Measurements from ENCODE around the gene PACSIN2.

The PACSIN2 gene

DNA sequence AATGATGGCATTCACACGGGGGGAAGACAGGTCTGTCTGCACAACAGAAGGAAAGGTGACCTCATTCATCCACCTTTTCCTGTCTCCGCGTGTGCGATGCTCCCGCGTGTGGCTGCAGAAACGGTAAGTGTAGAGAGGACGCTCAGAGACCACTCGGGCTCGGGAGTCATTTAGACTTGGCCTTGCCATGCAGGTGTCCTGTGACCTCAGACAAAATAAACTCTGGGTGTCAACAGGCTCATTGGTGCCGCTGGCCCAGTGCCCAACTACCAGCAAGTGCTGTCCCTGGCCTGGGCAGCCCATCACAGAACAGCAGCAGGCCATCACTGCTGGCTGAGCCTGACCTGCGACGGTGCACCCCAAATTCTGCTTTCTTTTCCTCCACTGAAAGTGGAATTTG lies 109.7 kb downstream of the PACSIN2 start:
- DNase-seq (ENCODE audit: low read depth), result no peak

DNA sequence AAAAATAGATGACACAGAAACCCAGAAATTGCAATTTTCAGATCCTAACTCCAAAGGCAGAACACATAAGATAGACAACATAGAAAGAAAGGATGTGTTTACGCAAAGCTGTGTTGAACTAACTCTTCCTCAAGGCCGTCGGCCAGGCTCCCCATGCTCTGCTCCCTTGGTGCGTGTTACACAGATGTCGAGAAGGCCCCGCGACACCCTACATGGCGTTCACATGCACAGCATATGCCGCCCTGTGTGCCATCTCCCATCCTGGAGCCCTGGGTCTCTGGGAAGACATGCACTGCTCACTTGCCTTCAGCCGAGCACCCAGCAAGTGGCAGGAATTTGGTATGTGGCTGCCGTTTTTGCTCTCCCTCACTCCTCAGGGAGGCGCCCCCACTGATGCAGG lies 110.9 kb downstream of the PACSIN2 start:
- no peak for DNase-seq (ENCODE audit: low read depth)

DNA sequence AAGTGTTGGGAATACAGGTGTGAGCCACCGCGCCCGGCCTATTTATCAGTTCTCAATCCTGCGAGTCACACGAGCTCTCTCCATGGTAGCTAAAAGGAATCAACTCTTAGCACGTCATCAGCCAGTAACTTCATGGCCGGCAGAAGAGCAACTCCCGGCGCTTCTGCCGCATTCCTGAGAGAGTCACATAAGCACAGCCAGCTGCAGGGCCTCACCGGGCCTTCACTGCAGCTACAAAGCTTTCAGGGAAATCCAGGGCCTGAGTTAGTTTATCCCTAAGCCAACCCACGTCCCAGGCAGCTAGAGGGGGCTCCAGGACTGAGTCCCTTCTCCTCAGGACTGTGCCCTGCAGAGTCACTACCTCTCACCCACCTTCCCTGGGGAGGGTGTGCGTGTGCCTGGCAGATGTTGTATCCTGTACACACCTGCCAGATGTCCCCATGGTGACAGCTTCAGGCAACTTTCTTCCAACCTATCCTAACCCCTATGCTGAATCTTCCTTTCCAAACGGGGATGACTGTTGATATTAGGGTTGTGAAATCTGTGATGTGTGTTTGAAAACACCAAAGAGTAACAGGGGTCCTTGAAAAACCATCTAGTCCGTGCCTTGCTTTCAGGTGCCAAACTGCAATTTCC lies 112.0 kb downstream of the PACSIN2 start:
- DNase-seq (ENCODE audit: low read depth), result no peak

DNA sequence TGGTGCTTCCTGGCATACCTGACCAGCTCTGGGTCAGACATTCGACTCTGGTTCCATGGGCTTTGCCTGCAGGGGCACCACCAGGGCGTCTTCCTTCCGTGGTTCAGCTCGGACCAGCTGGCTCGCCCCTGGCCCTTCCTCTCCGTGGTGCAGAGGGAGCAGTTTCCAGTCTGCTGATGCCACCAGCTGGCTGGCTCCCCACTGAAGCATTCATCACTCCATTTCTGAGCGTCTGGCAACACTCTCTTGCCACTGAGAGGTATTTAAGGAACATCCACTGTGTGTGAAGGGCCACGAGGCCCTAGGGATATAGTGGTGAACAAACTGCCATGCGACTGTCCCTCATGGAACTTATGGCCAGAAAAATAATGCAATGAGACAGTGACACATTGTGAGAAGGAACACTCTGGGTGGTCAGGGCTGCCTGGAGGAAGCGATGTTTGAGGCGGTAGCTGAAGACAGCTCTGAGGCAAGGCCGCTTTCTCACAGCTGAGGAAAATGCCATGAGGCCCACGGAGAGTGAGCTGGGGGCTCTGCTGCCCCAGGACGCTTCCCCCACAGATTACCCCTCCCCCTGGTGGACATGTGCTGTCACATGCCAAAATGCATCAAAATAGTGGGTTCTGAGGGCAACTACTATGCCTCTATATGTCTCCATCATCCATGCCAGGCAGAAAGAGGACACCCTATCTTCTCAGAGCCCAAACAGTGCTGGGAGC lies 113.0 kb downstream of the PACSIN2 start:
- DNase-seq (ENCODE audit: low read depth), result no peak

DNA sequence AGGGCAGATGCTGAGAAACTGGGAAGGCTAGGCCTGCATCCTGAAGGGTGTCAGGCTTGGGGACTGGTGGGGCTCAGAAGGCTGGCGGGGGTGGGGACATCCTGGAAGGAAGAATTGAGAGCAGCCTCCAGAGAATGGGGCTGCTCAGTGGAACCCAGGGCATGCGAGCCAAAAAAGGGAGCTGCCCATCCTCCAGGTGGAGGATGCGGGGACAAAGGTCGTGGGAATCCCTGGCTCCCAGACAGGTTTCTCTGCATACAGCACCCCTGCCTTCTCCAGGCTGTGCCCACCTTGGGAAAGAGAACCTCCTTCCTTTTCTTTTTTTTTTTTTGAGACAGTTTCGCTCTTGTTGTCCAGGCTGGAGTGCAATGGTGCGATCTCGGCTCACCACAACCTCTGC lies 117.0 kb downstream of the PACSIN2 start:
- DNase-seq (ENCODE audit: low read depth), result no peak

DNA sequence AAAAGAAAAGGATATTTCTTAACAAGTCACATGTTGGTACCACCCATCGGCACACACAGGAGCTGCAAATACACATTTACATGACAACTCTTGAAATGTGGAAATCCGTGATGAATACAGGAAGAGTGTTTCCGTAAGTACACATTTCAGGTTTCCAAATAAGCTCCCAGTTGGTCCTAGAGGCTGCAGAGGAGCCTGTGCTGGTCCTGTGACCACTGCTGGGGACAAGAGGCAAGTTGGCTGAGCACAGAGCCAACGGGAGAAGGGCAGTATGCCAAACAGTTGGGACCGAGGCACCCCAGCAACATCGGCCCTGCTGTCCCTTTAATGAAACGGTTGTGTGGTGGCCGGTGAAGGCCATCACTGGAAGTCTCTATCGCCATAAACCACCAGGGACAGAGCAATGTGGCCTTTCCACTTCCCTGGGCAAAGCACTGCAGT lies 119.4 kb downstream of the PACSIN2 start:
- DNase-seq (ENCODE audit: low read depth), result no peak

DNA sequence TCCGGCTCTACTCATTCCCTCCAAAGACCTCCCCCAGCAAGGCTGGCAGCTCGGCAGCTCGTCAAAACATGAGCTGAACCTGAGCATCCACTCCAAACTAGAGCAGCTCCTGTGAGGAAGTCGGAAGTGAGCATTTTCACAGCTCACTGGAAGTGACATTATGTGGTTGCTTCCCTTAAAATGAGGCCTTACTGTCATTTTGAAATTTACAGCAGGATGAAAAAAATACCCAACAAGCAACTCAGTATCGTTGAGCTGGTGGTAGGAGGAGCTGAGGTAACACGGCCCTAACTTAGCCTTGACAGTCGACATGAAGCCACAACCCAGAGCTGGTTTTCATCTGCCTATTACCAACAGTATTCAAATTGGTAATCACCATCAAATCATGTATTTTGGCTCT lies 119.9 kb downstream of the PACSIN2 start:
- DNase-seq (ENCODE audit: low read depth), result no peak

DNA sequence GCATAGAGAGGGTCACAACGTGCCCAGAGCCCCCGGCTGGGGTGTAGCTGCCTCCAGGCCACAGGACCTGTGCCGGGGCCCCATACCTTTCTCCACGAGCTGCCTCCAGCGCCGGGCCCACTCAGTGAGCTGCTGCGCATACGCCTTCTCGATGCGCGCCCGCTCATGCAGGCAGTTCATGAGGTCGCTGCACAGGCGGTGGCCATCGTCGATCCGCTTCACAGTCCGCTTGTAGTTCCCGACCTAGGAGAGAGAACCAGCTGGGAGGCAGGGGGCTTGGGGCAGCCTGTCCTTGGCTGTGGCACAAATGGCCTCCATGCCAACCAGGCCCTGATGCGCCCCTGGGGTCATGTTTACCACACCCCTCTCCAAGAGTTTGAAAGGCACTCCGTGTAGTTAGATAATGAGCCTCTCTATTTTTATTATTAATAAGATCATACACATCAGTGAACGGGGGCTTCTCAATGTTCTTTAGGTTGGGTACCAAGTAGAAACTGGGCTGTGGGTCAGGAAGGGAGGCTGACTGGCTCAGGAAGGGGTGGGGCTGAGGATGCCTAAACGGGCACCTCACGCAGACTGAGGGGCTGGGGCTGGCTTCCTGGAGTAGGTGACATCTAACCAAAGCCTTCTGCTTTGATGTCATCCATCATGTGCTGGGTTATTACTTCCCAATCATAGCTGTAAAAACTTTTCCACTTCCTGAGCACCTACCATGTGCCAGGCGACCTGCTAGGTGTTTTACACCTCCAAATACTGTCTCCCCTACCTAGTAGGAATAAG lies 121.4 kb downstream of the PACSIN2 start:
- no peak for DNase-seq (ENCODE audit: low read depth)

DNA sequence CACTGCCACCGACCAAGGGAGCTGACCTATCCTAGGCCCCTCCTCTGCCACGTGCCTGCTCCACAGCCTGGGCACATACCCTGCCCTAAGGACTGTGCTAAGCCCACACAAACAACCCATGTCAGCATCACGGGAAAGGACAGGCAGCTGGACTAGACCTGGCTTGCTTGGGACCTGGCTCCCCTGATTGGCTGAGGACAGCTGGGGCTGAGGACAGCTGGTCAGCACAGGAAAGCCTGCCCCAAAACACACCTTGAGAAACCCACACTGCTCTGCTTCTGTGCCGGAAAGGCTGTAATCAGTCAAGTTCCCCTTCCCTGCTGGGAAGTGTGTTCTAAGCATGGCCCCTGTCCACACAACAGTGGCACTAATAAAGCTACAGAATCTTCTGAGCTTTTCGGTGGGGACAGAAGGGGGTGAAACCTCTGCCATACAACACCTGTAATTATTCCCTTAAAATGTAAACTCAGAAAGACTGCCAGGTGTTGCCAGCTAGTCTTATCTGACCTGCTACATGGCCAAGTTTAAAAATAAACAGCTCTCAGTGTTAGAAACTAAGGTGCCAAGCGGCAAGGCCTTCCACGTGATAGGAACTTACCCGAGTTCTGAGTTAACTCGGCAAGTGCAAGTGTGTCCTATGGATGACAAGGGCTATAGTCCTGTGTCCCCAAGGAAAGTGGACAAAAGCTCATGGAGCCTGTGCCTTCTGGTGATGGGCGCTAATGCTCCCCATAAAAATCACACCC lies 122.2 kb downstream of the PACSIN2 start:
- no peak for DNase-seq (ENCODE audit: low read depth)

DNA sequence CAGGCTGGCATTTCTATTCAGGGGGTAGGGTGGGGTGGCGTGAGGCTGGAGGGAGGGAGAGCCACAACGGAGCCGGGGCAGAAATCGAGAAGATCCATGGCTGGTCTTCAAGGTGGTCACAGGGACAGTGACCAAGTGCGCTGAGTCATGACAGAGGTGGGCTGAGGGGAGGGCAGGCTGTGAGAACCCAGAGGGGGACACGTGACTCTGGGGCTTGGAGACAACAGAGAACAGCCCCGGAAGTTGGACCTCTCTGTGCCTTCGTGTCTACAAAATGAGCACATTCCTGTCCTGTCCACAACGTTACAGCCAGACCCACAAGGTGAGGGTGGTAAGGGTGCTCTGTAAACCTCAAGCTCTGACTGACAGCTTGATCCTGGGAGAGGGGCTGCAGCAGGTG lies 122.8 kb downstream of the PACSIN2 start:
- no peak for DNase-seq (ENCODE audit: low read depth)

DNA sequence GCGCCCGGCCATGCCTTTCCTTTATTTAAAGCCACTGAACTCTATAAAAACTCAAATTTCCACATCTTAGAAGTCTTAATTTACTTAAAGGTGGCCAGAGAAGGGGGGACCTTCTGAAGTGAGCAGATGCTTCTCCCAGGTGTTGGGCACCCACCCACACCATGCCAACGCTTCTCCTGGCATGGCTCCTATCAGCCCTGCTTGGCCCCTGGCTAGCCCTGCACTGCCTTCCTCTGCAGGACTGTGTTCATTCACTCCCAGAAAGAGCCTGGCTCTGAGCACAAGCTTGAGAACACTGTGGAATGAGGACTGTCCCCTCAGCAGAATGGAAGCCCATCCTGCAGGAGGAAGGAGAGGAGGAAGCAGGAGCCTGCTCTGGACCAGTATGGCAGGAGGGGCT lies 123.3 kb downstream of the PACSIN2 start:
- DNase-seq (ENCODE audit: low read depth), result no peak

DNA sequence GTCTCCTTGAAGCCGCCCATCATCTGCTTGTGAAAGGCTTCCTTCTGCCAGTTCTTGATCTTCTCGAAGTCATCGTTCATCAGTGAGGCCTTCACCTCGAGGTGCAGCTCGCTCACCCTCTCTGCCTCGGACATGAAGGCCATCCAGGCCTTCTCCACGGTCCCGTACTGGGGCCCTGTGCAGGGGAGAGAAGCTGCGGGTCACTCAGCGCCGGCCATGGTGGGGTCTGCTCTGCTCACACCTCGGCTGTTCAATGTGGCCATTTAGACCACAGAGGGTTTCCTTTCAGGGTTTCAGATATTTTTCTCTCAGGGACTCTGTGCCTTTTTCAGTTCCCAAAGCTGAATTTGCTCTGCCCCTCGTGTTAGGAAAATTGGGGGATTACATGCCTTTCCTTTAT lies 123.9 kb downstream of the PACSIN2 start:
- DNase-seq (ENCODE audit: low read depth), result no peak

DNA sequence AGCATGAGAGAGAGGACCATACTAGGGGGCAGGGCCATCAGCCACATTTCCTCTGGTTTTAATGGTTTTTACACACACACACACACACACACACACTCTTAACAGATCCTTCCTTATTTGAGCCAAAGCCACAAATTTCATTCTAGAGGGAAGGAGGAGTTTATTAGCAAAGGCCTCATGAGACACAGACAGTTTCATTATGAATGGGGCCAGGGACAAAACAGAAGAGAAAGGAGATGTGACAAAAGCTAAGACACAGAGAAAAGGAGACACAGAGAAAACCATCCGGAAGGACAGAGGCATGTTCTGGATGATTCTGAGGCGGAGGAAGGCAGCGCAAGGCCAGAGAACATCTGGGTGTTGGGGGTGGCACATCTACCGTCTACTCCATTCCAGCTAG lies 125.6 kb downstream of the PACSIN2 start:
- no peak for DNase-seq (ENCODE audit: low read depth)

DNA sequence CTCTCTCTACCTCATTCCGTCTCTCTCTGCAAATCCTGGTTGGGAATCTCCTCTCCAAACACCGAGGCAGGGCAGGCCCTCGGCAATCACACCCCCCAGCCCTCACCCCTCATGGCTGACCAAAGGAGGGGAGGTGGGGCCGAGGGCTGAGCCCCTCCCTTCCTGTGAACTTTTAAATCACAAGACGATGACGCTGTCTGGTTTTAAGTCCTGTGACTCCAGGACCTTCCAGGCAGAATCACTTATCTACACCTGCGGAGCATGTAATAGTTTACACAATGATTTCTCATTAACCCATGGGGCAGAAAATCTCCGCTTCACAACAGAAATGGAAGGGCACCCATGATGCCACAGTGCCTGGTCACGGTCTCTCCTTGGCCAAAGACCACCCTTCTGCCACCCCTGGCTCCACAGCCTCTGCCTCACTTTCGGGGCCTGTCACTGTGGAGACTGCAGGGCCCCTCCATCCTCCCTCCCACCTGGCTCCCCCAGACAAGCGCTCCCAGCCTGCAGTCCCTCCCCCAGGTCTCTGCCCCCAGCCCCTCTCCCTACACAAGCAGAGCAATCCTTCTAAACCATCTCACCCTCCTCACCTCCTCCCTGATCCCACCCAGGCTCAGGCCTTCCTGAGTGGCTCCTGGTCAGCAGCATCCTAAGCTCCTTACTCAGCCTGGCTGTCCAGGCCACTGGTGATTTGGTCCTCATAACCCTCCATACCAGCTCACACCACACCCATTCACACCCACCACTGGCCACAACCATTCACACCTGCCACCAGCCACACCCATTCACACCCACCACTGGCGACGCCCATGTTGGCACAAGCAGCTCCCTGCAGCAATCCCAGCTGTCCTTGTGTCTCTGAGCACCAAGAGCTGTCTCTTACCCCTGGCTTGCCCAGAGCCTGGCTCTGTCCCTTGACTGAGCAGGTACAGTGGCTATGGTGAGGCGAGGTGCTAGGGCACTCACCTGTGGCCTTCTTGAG lies 127.1 kb downstream of the PACSIN2 start:
- DNase-seq (ENCODE audit: low read depth), result no peak

DNA sequence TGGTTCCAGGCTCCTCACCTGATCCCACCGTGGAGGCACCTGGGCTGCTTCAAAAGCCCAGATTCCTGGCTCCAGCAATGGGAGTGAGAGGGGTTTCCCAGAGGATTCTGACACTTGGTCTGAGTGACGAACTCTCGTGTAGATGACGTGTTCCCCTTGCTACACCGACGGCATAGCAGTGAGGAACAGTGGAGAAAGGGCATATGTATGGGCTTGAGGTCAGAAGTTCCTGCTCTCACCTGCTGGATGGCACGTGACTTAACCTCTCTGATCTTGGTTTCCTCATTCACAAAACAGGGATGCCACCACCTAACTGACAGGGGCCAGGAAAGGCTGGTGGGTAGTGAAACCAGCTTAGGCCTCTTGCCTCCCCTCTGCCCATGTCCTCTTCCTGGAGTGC lies 127.8 kb downstream of the PACSIN2 start:
- DNase-seq (ENCODE audit: low read depth), result no peak

DNA sequence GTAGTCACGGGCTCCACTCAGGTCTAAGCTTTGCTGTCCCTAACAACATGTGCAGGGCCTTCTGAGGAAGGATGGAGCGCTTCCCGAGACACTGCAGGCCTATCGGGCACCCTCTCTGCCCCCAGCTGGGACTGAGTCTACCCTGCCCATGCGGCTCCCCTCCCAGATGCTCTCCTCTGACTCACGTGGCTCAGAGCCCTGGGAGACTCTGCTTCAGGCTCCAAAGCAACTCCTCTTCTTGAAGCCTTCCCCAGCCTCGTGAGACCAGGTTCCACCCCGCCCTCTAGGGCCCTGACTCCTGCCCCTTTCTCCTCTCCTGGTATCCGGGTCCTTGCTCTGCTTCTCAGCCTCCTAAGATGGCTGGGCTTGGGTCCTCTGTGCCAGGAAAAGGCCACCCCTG lies 129.5 kb downstream of the PACSIN2 start:
- DNase-seq (ENCODE audit: low read depth), result no peak

DNA sequence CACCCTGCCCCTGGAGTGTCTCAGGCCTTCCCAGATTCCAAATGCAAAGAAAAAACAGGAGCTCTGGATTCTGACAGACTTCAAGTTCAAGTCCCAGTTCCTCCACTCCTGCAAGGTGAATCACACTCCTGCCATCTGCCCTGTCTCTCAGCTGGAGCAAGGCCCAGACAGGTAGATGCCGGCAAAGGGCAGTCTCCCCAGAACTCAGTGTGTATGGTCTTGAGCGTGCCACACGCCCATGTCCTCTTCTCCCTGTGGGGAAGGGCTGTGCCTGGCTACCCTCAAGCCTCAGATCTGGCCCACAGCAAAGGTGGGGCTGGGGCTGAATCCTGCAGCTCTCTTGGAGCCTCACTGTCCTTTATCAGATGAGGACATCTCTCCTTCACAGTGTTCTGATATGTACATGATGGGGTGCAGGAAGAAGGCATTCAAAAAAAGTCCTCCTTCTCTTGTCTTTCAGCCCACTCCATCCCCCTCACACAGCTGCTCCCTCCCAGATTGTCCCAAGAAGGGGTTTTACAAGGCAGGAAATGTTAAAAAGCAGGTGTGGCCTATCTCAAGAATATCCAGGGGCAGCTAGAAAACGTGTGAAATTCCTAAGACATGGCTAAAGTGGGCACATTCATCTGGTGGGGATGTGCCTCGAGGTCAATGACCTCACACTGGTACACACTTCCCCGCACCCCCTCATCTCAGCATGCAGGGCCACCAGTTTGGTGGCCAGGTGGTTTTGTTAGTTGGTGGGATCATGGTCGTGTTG lies 130.2 kb downstream of the PACSIN2 start:
- no peak for DNase-seq (ENCODE audit: low read depth)

DNA sequence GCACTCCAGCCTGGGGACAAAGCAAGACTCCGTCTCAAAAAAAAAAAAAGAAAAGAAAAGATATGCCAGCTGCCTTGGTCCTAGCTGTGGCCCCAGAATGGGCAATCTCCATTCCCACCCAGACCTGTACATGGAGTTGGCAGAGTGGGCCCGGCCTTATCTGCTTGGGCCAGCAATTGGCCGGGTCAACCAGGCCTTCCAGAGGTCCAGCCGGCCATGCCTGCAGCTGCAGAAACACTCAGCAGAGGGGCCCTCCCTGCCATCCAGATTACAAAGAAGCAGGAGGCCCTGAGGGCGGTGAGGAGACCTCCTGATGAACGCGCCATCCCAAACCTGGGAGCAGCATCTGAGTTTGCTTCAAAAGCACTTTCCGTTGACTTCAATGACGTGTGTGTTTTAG lies 131.0 kb downstream of the PACSIN2 start:
- no peak for DNase-seq (ENCODE audit: low read depth)

DNA sequence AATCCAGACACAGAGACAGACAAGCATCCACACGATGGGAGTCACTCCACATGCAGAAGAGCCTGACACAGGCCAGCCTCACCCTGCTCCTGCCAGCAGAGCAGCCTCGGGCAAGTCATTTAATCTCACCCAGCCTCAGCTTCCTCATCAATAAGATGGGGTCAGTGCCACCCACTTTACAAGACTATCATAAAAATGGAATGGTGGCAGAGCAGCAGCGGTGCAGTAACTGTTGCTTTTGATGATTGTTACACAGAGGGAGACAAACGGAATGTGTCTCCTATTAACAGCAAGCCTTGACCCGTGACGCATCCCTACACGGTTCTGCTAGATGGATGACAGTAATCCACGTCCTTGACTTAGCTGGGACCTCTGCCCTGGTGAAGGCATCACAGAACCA lies 131.8 kb downstream of the PACSIN2 start:
- DNase-seq (ENCODE audit: low read depth), result no peak

DNA sequence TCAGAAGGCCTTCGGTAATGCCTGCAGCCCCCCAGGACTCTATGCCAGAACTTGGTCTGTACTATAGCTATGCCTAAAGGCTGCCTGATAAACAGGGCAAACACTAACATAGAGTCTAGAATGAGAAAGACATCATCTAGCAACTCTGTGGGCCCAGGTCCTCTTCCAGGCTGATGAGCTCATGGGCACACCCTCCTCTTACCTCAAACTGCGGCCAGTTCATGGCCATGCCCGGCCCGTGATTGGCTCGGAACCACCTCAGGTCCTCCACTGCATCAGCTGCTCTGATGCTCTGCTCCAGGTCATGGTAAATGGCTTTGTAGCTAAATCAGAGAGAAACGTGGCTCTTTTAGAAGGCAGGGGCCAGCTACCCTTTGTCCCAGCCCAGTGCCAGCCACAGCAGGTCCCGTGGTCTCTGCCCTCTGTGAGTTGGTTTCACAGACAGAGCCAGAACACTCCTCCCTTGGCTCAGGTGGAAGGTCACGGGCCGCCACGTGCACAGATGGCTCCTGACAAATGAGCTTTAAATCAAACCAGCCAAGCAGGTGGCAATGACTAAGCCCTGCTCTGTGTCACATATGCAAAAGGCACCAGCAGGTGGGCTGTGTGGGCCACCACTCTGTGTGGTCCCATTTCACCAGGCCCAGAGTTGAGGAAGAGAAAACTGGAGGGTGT lies 132.8 kb downstream of the PACSIN2 start:
- no peak for DNase-seq (ENCODE audit: low read depth)

Data from activated T-cell treated with anti-CD3 and anti-CD28 coated beads for 48 hours (primary cell).